ENCODE results near the gene SCPEP1.
"Not testable (repeated sequence)": the region's sequence is repeated elsewhere in the genome, so short reads cannot be mapped to it uniquely, and the experiment has no call there.

Gene SCPEP1

DNA sequence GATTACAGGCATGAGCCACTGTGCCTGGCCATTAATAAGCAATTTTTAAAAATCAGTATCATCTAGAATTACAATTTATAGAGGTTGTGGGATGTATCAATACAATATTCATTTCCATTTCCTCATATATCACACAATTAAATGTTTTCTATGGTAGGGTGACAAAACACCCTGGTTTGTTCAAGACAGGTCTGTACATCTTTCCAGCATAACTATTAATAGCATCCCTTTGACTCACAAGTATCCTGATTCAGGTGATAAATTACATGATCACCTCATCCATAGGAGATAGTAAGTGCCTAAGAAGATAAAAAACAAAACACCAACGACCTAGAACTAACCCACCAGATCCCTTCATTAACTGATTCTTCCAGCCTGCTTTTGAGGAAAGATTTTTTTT is 30.2 kb upstream of the SCPEP1 start:
- TF ChIP-seq, protein P1, sequence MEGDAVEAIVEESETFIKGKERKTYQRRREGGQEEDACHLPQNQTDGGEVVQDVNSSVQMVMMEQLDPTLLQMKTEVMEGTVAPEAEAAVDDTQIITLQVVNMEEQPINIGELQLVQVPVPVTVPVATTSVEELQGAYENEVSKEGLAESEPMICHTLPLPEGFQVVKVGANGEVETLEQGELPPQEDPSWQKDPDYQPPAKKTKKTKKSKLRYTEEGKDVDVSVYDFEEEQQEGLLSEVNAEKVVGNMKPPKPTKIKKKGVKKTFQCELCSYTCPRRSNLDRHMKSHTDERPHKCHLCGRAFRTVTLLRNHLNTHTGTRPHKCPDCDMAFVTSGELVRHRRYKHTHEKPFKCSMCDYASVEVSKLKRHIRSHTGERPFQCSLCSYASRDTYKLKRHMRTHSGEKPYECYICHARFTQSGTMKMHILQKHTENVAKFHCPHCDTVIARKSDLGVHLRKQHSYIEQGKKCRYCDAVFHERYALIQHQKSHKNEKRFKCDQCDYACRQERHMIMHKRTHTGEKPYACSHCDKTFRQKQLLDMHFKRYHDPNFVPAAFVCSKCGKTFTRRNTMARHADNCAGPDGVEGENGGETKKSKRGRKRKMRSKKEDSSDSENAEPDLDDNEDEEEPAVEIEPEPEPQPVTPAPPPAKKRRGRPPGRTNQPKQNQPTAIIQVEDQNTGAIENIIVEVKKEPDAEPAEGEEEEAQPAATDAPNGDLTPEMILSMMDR (IDR thresholded peaks at IDR 0.05), result no peak
- no peak for TF ChIP-seq ZFX (IDR thresholded peaks at IDR 0.05; ENCODE audit: borderline replicate concordance)
- no peak overlapping the region for H3K27ac ChIP-seq

DNA sequence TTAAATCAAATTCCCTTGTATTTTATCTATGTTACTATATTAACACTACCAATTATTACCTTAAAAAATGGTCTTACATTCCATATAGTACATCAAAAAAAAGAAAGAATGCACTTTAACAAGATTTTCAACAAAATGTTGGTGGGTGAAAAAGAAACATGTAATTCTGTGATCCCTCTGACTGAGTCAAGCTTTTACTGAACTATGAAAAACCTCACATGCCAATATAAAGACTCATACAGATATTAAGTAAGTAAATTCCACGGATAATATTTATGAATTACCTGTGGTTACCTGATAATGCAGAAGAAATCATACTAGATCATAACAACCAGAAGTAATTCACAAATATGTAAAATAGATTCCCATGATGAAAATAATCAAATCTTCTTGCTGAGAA is 29.4 kb upstream of the SCPEP1 start:
- no peak overlapping the region for H3K27ac ChIP-seq

DNA sequence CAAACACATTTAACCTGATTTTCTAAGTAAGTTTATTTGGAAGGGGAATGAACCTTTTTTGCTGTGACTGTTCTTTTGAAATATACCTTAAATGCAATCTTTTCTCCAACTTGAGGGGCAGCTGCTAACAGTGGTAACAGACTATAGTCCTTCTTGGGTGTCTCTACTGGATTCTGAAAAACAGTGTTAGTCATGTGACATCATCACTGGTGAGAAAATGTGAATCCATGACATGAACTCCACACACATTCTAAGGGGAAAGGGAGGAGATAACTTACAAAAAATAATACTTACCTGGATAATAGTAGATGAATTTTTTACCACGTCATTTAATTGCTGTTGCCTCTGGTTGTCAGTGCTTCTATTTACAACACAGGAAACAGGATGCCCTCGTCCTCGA is 28.3 kb upstream of the SCPEP1 start:
- H3K27ac ChIP-seq, result no peak overlapping the region
- TF ChIP-seq, protein P1 (IDR thresholded peaks at IDR 0.05), result no peak
- TF ChIP-seq ZFX (IDR thresholded peaks at IDR 0.05; ENCODE audit: borderline replicate concordance), result no peak

More for the DNA sequence above, 29.4 kb upstream of the SCPEP1 start:
- TF ChIP-seq, protein P1 (IDR thresholded peaks at IDR 0.05), result no peak
- no peak for TF ChIP-seq ZFX (IDR thresholded peaks at IDR 0.05; ENCODE audit: borderline replicate concordance)

DNA sequence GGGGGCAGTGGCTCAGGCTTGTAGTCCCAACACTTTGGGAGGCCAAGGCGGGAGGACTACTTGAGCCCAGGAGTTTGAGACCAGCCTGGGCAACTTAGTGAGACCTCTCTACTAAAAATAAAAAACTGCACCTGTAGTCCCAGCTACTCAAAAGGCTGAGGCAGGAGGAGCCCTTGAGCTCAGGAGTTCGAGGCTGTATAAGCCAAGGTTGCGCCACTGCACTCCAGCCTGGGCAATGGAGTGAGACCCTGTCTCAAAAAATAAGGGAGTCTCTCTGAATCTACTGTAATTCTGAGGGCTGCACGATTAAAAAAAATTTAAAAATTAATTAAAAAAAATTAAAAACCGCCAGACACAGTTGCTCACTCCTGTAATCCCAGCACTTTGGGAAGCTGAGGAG is 20.9 kb upstream of the SCPEP1 start:
- TF ChIP-seq ZFX (IDR thresholded peaks at IDR 0.05; ENCODE audit: borderline replicate concordance), result no peak
- no peak overlapping the region for H3K27ac ChIP-seq

DNA sequence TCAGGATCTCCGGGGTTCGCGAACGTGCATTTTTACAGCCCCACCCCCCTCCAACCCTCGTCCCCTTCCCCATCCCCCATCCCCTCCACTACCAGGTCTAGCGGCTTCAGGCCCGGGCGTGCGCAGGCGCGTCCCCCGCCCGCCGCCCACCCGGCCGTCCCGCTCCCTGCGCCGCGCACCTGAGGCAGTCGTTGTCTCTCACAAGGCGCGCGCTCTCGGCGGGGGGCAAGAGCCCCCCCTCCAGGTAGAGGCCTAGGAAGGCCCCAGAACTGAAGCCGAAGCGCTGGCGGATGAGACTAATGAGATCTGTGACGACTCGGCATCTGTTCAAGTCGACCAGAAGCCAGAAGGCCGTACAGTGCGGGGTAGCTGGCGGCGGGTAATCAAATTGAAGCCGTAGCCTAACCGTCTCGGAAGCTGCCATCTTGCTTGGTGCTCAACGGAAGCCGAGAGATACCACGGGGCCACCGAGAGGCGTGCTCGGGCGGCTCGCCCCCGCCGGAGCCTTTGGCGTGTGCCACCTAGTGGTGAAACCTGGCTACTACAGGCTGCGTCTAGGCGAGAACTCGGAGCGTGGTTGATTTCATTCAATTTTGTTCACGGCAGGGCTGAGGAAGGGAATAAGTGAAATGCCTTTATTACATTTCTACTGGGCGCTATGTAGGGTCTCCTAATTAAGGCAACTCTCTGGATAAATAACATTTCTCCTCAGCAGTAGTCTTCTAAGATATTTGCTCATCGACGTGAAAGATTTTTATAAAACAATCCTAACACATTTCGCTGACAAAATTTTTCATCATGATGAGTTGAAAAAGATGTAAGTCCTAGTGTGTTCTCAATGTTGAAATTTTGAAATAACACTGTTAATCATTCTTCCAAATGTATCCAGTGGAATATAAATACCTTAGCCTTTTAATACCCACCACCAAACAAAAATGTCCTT is 17.1 kb upstream of the SCPEP1 start, which contains the start of gene COIL:
TSS of gene COIL (minus strand) at position 455 of the 943 bp plus-strand sequence. CDS start at position 424, 31 bp downstream.
- H3K27ac ChIP-seq, result peak within 1 kb of the TSS; percentile 83
- TF ChIP-seq, protein P1 (IDR thresholded peaks at IDR 0.05), result peak; percentile 97
- TF ChIP-seq ZFX (IDR thresholded peaks at IDR 0.05; ENCODE audit: borderline replicate concordance), result no peak

DNA sequence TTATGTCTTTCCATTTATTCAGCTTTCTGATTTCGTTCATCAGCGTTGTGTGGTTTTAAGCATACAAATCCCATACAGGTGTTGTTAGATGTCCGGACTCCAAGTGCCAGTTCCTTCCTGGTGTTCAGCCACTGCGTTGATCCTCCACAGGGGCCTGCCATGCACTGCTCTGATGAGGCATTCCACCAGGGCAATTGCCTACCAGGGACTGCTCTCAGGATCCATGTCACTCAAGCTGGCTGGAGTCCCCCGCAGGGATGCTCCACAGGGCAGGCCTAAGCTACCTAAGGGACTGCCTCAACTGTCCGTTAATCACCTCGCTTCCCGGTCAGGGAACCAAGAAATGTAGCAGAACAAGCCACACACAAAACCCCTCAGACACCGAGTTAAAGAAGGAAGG is 12.7 kb upstream of the SCPEP1 start:
- H3K27ac ChIP-seq, result not testable (repeated sequence)

DNA sequence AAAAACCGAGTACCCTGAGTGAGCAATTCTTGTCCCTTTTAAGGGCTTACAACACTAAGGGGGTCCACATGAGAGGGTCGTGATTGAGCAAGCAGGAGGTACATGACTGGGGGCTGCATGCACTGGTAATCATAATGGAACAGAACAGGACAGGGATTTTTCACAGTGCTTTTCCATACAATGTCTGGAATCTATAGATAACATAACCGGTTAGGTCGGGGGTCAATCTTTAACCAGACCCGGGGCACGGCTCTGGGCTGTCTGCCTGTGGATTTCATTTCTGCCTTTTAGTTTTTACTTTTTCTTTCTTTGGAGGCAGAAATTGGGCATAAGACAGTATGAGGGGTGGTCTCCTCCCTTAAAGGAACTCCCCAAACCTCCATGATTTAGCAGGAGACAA is 12.2 kb upstream of the SCPEP1 start:
- not testable (repeated sequence) for H3K27ac ChIP-seq

DNA sequence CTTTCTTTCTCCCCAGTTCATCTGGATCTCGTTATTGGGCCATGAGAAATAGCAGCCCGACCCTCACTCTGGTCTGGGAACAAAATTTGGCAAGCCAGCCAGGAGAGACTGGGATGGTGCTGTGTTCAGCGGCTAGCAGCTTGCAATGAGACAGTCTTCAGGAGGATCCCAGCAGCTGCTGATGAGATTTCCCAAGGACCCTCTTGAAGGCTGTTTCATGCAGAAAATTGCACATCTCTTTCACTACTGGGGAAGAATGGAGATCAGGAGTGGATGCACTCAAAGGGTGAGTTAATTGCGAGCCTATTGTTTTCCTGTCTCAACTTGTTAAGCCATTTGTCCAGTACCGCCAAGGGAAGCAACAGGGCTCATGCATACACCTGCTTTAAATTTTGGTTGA is 11.6 kb upstream of the SCPEP1 start:
- no peak overlapping the region for H3K27ac ChIP-seq
- TF ChIP-seq, protein P1 (IDR thresholded peaks at IDR 0.05), result no peak
- TF ChIP-seq ZFX (IDR thresholded peaks at IDR 0.05; ENCODE audit: borderline replicate concordance), result no peak

DNA sequence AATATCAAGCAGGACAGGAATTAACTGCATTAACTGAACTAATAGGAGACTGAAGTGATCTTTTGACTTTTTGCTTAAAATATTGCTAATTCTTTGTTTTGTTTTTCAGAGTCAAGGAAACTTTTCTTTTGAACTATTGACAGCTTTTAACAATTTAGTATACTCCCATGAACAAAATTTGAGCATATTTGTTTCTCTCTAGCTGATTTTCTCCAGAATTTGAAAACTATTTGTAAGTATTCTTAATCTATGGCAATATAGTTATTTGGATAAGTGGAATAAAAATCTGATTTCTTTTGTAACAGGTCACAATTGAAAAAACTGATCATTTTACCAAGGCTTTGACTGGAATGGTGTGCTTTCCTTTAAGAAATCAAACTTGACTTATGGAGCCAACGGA is 7.0 kb upstream of the SCPEP1 start:
- H3K27ac ChIP-seq, result no peak overlapping the region
- TF ChIP-seq, protein P1 (IDR thresholded peaks at IDR 0.05), result no peak
- TF ChIP-seq ZFX (IDR thresholded peaks at IDR 0.05; ENCODE audit: borderline replicate concordance), result no peak

Data from 22Rv1 (cell line).